HG03342 (cell line): Measurements from ENCODE around the gene AHNAK.

ENCODE experiments used
- ATAC-seq: cut with Tn5 transposase; IDR thresholded peaks from one replicate; pipeline ENCODE4 v1.9.1; 2021; ENCODE audit warnings: mild to moderate bottlenecking, moderate library complexity; ENCODE audit not compliant: unreplicated experiment

AHNAK gene

GRCh38 chr11:62443390-62444235, 103.0 kb downstream of the AHNAK start:
- no peak for ATAC-seq

GRCh38 chr11:62439785-62440602, 106.6 kb downstream of the AHNAK start:
- no peak for ATAC-seq

- no peak for ATAC-seq
These were observed 108.0 kb downstream of the AHNAK start for GRCh38 chr11:62438641-62439040.

GRCh38 chr11:62437616-62438015, 109.0 kb downstream of the AHNAK start:
- no peak for ATAC-seq

- no peak for ATAC-seq
These were observed 110.6 kb downstream of the AHNAK start for GRCh38 chr11:62435846-62436660.

GRCh38 chr11:62433904-62434276, 112.7 kb downstream of the AHNAK start:
- ATAC-seq, result no peak

- ATAC-seq, result no peak
These were observed 113.3 kb downstream of the AHNAK start for GRCh38 chr11:62433141-62433903.

- no peak for ATAC-seq
These were observed 113.9 kb downstream of the AHNAK start for GRCh38 chr11:62432695-62433094.

GRCh38 chr11:62431171-62431901, 115.3 kb downstream of the AHNAK start:
- no peak for ATAC-seq

GRCh38 chr11:62430425-62430824, 116.2 kb downstream of the AHNAK start:
- ATAC-seq, result no peak

GRCh38 chr11:62428871-62429560, 117.6 kb downstream of the AHNAK start:
- ATAC-seq, result no peak

GRCh38 chr11:62427630-62428233, 118.9 kb downstream of the AHNAK start:
- no peak for ATAC-seq

GRCh38 chr11:62423012-62423411, 123.6 kb downstream of the AHNAK start:
- no peak for ATAC-seq

GRCh38 chr11:62421996-62422395, 124.6 kb downstream of the AHNAK start:
- ATAC-seq, result no peak

GRCh38 chr11:62420882-62421281, 125.7 kb downstream of the AHNAK start:
- no peak for ATAC-seq

GRCh38 chr11:62419943-62420342, 126.7 kb downstream of the AHNAK start:
- ATAC-seq, result no peak

GRCh38 chr11:62419314-62419929, 127.2 kb downstream of the AHNAK start:
- ATAC-seq, result no peak

GRCh38 chr11:62418733-62419132, 127.9 kb downstream of the AHNAK start, which contains the start of gene SCGB1A1:
TSS of gene SCGB1A1 (plus strand) at chr11:62419033. CDS start at chr11:62419096, 63 bp downstream.
- no peak for ATAC-seq
